Stimulated activated naive B cell treated with anti-CD40 and anti-IgM and Interleukin-4, amounts not matched to agents 10 μg/mL and 1 μg/mL and 100 μg/mL, for 72 hours (primary cell): ENCODE measurements around the gene NKD1.
"Not testable (repeated sequence)": the region's sequence is repeated elsewhere in the genome, so short reads cannot be mapped to it uniquely, and the experiment has no call there.

Experiments used
- ATAC-seq, 2 donors: fragments of 150-1000 bp; cut with Tn5 transposase; replicated peaks; 2 replicates each; pipeline ENCODE4 v1.10.0; 2021; ENCODE audit warnings: moderate library complexity in 1 of 2
- DNase-seq: peaks from one replicate; pipeline ENCODE4 v3.0.0; 2021
- H3K27ac Mint-ChIP-seq: one replicate; pipeline ENCODE4 v1.8.0; 2022; ENCODE audit warnings: mild to moderate bottlenecking, mixed read lengths
- H3K27me3 Mint-ChIP-seq, 2 donors: one replicate each; pipeline ENCODE4 v1.8.0; 2022; ENCODE audit warnings: mixed read lengths in 2 of 2
- H3K36me3 Mint-ChIP-seq, 2 donors: one replicate each; pipeline ENCODE4 v1.8.0; 2022; ENCODE audit warnings: mixed read lengths in 2 of 2, mild to moderate bottlenecking in 1 of 2
- H3K4me1 Mint-ChIP-seq, 2 donors: one replicate each; pipeline ENCODE4 v1.8.0; 2022; ENCODE audit warnings: mixed read lengths in 2 of 2, mild to moderate bottlenecking in 1 of 2
- H3K4me3 Mint-ChIP-seq, 2 donors: one replicate each; pipeline ENCODE4 v1.8.0; 2022; ENCODE audit warnings: mild to moderate bottlenecking in 2 of 2, mixed read lengths in 2 of 2, moderate library complexity in 1 of 2
- H3K9me3 Mint-ChIP-seq, 2 donors: one replicate each; pipeline ENCODE4 v1.8.0; 2022; ENCODE audit warnings: mixed read lengths in 2 of 2, mild to moderate bottlenecking in 1 of 2

The NKD1 gene

GRCh38 chr16:50526796-50527195 lies 21.4 kb upstream of the NKD1 start:
- peaks cover 9 to 10% of the 10 kb centered on the region in 2 donors for H3K9me3 Mint-ChIP-seq

GRCh38 chr16:50528820-50529219 lies 19.4 kb upstream of the NKD1 start:
- Mint-ChIP-seq H3K4me3 (no peak overlapping the region), H3K27ac (no peak overlapping the region), H3K36me3 (no peaks in the 10 kb centered on the region), H3K27me3 (peaks cover 32 to 67% of the 10 kb centered on the region in 2 donors), H3K4me1 (no peaks in the 10 kb centered on the region), H3K9me3 (peaks cover 9 to 10% of the 10 kb centered on the region in 2 donors)
- no peak for ATAC-seq
- DNase-seq: no peak

More at GRCh38 chr16:50526796-50527195, 21.4 kb upstream of the NKD1 start:
- Mint-ChIP-seq H3K4me3 (no peak overlapping the region), H3K36me3 (no peaks in the 10 kb centered on the region), H3K4me1 (no peaks in the 10 kb centered on the region), H3K27me3 (peaks cover 38 to 75% of the 10 kb centered on the region in 2 donors), H3K27ac (no peak overlapping the region)
- ATAC-seq (no peak), DNase-seq (no peak)

GRCh38 chr16:50529334-50529733 lies 18.9 kb upstream of the NKD1 start:
- DNase-seq (no peak), ATAC-seq (no peak)
- peaks cover 9 to 10% of the 10 kb centered on the region in 2 donors for H3K9me3 Mint-ChIP-seq
- H3K4me1 Mint-ChIP-seq: no peaks in the 10 kb centered on the region
- peaks cover 35 to 63% of the 10 kb centered on the region in 2 donors for H3K27me3 Mint-ChIP-seq
- no peak overlapping the region for H3K4me3 Mint-ChIP-seq
- no peaks in the 10 kb centered on the region for H3K36me3 Mint-ChIP-seq
- no peak overlapping the region for H3K27ac Mint-ChIP-seq

GRCh38 chr16:50530277-50531236 lies 17.6 kb upstream of the NKD1 start:
- no peak overlapping the region for H3K4me3 Mint-ChIP-seq
- H3K36me3 Mint-ChIP-seq: peaks cover 0 to 2% of the 10 kb centered on the region in 2 donors
- peaks cover 10 to 15% of the 10 kb centered on the region in 2 donors for H3K9me3 Mint-ChIP-seq
- no peaks in the 10 kb centered on the region for H3K4me1 Mint-ChIP-seq
- DNase-seq (no peak), ATAC-seq (no peak)
- H3K27ac Mint-ChIP-seq: no peak overlapping the region
- peaks cover 30 to 57% of the 10 kb centered on the region in 2 donors for H3K27me3 Mint-ChIP-seq

- peaks cover 10 to 15% of the 10 kb centered on the region in 2 donors for H3K9me3 Mint-ChIP-seq
- ATAC-seq: no peak
- no peak overlapping the region for H3K4me3 Mint-ChIP-seq
- H3K27ac Mint-ChIP-seq: no peak overlapping the region
- H3K36me3 Mint-ChIP-seq: peaks cover 0 to 2% of the 10 kb centered on the region in 2 donors
- H3K4me1 Mint-ChIP-seq: no peaks in the 10 kb centered on the region
- peaks cover 30 to 56% of the 10 kb centered on the region in 2 donors for H3K27me3 Mint-ChIP-seq
- DNase-seq: no peak
Measured at GRCh38 chr16:50531359-50531758, 16.8 kb upstream of the NKD1 start.

GRCh38 chr16:50531901-50532300 lies 16.3 kb upstream of the NKD1 start:
- H3K4me1 Mint-ChIP-seq: no peaks in the 10 kb centered on the region

GRCh38 chr16:50532576-50532975 lies 15.6 kb upstream of the NKD1 start:
- H3K27me3 Mint-ChIP-seq: peaks cover 28 to 46% of the 10 kb centered on the region in 2 donors
- no peak overlapping the region for H3K4me3 Mint-ChIP-seq
- ATAC-seq: no peak
- H3K36me3 Mint-ChIP-seq: peaks cover 0 to 2% of the 10 kb centered on the region in 2 donors
- no peaks in the 10 kb centered on the region for H3K4me1 Mint-ChIP-seq
- no peak for DNase-seq
- H3K9me3 Mint-ChIP-seq: peaks cover 10 to 15% of the 10 kb centered on the region in 2 donors
- H3K27ac Mint-ChIP-seq: no peak overlapping the region

More at GRCh38 chr16:50531901-50532300, 16.3 kb upstream of the NKD1 start:
- ATAC-seq (no peak), DNase-seq (no peak)
- Mint-ChIP-seq H3K36me3 (peaks cover 0 to 2% of the 10 kb centered on the region in 2 donors), H3K9me3 (peaks cover 10 to 15% of the 10 kb centered on the region in 2 donors), H3K27ac (no peak overlapping the region), H3K27me3 (peaks cover 28 to 50% of the 10 kb centered on the region in 2 donors), H3K4me3 (no peak overlapping the region)

- DNase-seq (no peak), ATAC-seq (no peak)
- H3K9me3 Mint-ChIP-seq: peaks cover 10 to 14% of the 10 kb centered on the region in 2 donors
- no peak overlapping the region for H3K4me3 Mint-ChIP-seq
- no peaks in the 10 kb centered on the region for H3K4me1 Mint-ChIP-seq
- H3K27me3 Mint-ChIP-seq: peaks cover 23 to 41% of the 10 kb centered on the region in 2 donors
- H3K36me3 Mint-ChIP-seq: peaks cover 0 to 2% of the 10 kb centered on the region in 2 donors
- H3K27ac Mint-ChIP-seq: no peak overlapping the region
Measured at GRCh38 chr16:50533317-50533716, 14.9 kb upstream of the NKD1 start.

- peaks cover 8 to 10% of the 10 kb centered on the region in 2 donors for H3K9me3 Mint-ChIP-seq
- peaks cover 0 to 2% of the 10 kb centered on the region in 2 donors for H3K36me3 Mint-ChIP-seq
- DNase-seq: no peak
- ATAC-seq: no peak
- peaks cover 24 to 39% of the 10 kb centered on the region in 2 donors for H3K27me3 Mint-ChIP-seq
- H3K4me3 Mint-ChIP-seq: no peak overlapping the region
- no peaks in the 10 kb centered on the region for H3K4me1 Mint-ChIP-seq
- H3K27ac Mint-ChIP-seq: no peak overlapping the region
Measured at GRCh38 chr16:50534091-50534490, 14.1 kb upstream of the NKD1 start.

- peaks cover 3 to 7% of the 10 kb centered on the region in 2 donors for H3K9me3 Mint-ChIP-seq
- H3K4me1 Mint-ChIP-seq: no peaks in the 10 kb centered on the region
- no peak overlapping the region for H3K4me3 Mint-ChIP-seq
- H3K36me3 Mint-ChIP-seq: peaks cover 0 to 2% of the 10 kb centered on the region in 2 donors
- peaks cover 27 to 43% of the 10 kb centered on the region in 2 donors for H3K27me3 Mint-ChIP-seq
- H3K27ac Mint-ChIP-seq: no peak overlapping the region
- ATAC-seq (no peak), DNase-seq (no peak)
Measured at GRCh38 chr16:50534556-50534955, 13.6 kb upstream of the NKD1 start.

GRCh38 chr16:50534958-50535357 lies 13.2 kb upstream of the NKD1 start:
- H3K4me3 Mint-ChIP-seq: no peak overlapping the region
- H3K27ac Mint-ChIP-seq: no peak overlapping the region
- no peaks in the 10 kb centered on the region for H3K4me1 Mint-ChIP-seq
- peaks cover 27 to 46% of the 10 kb centered on the region in 2 donors for H3K27me3 Mint-ChIP-seq
- peaks cover 0 to 2% of the 10 kb centered on the region in 2 donors for H3K36me3 Mint-ChIP-seq
- no peak for DNase-seq
- no peak for ATAC-seq
- H3K9me3 Mint-ChIP-seq: peaks cover 3 to 7% of the 10 kb centered on the region in 2 donors

- no peaks in the 10 kb centered on the region for H3K4me1 Mint-ChIP-seq
- H3K27me3 Mint-ChIP-seq: peaks cover 23 to 45% of the 10 kb centered on the region in 2 donors
- peaks cover 0 to 2% of the 10 kb centered on the region in 2 donors for H3K36me3 Mint-ChIP-seq
- H3K4me3 Mint-ChIP-seq: no peak overlapping the region
- DNase-seq: no peak
- H3K9me3 Mint-ChIP-seq: peaks cover 0 to 7% of the 10 kb centered on the region in 2 donors
- H3K27ac Mint-ChIP-seq: no peak overlapping the region
- no peak for ATAC-seq
Measured at GRCh38 chr16:50535506-50536257, 12.5 kb upstream of the NKD1 start.

GRCh38 chr16:50536258-50536645 lies 11.9 kb upstream of the NKD1 start:
- ATAC-seq, DNase-seq, H3K27ac Mint-ChIP-seq, H3K9me3 Mint-ChIP-seq, H3K36me3 Mint-ChIP-seq, H3K4me1 Mint-ChIP-seq, H3K4me3 Mint-ChIP-seq: not testable (repeated sequence)
- H3K27me3 Mint-ChIP-seq: peaks cover 23 to 41% of the 10 kb centered on the region in 2 donors

- ATAC-seq (no peak), DNase-seq (no peak)
- Mint-ChIP-seq H3K9me3 (peaks cover 0 to 7% of the 10 kb centered on the region in 2 donors), H3K27me3 (peaks cover 28 to 39% of the 10 kb centered on the region in 2 donors), H3K27ac (no peak overlapping the region), H3K4me1 (no peaks in the 10 kb centered on the region), H3K4me3 (no peak overlapping the region), H3K36me3 (peaks cover 0 to 2% of the 10 kb centered on the region in 2 donors)
Measured at GRCh38 chr16:50537533-50538290, 10.5 kb upstream of the NKD1 start.
